ENCODE data around the gene RNF214. TPM values are rescaled to one million over a fixed set of nuclear protein-coding genes. Genes with fewer than 3 reads are reported as not detected.

Gene RNF214
- total RNA-seq, 1 donor from 2014 or later: 5.8 TPM

GRCh38 chr11:117333917-117334316 is 101.4 kb downstream of the RNF214 start:
- FAIRE-seq (no peak), DNase-seq (ENCODE audit: low read depth) (no peak)
- H3K27me3 ChIP-seq (ENCODE audit: control insufficient read depth, insufficient read depth, low read length): no peaks in the 10 kb centered on the region
- no peak for TF ChIP-seq CTCF (IDR thresholded peaks at IDR 0.05; ENCODE audit: insufficient read depth, low read length, severe bottlenecking)
- H3K36me3 ChIP-seq (ENCODE audit: control insufficient read depth, insufficient read depth, low read length): peaks cover 6% of the 10 kb centered on the region
- no peak overlapping the region for H3K4me3 ChIP-seq (ENCODE audit: low read depth, low read length)

GRCh38 chr11:117334896-117335295 is 102.4 kb downstream of the RNF214 start:
- H3K27me3 ChIP-seq (ENCODE audit: control insufficient read depth, insufficient read depth, low read length): no peaks in the 10 kb centered on the region
- no peak for FAIRE-seq
- DNase-seq (ENCODE audit: low read depth): no peak
- H3K4me3 ChIP-seq (ENCODE audit: low read depth, low read length): no peak overlapping the region
- no peak for TF ChIP-seq CTCF (IDR thresholded peaks at IDR 0.05; ENCODE audit: insufficient read depth, low read length, severe bottlenecking)
- peaks cover 6% of the 10 kb centered on the region for H3K36me3 ChIP-seq (ENCODE audit: control insufficient read depth, insufficient read depth, low read length)

- no peak for TF ChIP-seq CTCF (IDR thresholded peaks at IDR 0.05; ENCODE audit: insufficient read depth, low read length, severe bottlenecking)
- Histone ChIP-seq H3K4me3 (ENCODE audit: low read depth, low read length) (no peak overlapping the region), H3K27me3 (ENCODE audit: control insufficient read depth, insufficient read depth, low read length) (no peaks in the 10 kb centered on the region), H3K36me3 (ENCODE audit: control insufficient read depth, insufficient read depth, low read length) (peaks cover 6% of the 10 kb centered on the region)
- DNase-seq (ENCODE audit: low read depth) (no peak), FAIRE-seq (no peak)
Measured at GRCh38 chr11:117335399-117335798, 102.9 kb downstream of the RNF214 start.

Other genes starting within 250 kb of the RNF214 start
- 6.8 and 7.3 TPM in 2 replicates for gene SIK3, start 134.2 kb upstream of the RNF214 start, total RNA-seq
- gene PAFAH1B2, start 88.4 kb upstream of the RNF214 start, total RNA-seq: 148 and 226 TPM in 2 replicates
- gene SIDT2, start 53.9 kb upstream of the RNF214 start, total RNA-seq: 3.2 and 8.1 TPM in 2 replicates
- 12.4 and 91.5 TPM in 2 replicates for gene TAGLN, start 33.3 kb upstream of the RNF214 start, total RNA-seq
- gene PCSK7, start 598 bp upstream of the RNF214 start, total RNA-seq: 27.9 and 40.3 TPM in 2 replicates
- gene BACE1-AS, start 58.7 kb downstream of the RNF214 start, total RNA-seq: 1.1 and 1.5 TPM in 2 replicates
- 4.2 and 5.4 TPM in 2 replicates for gene BACE1, start 83.6 kb downstream of the RNF214 start, total RNA-seq
- gene CEP164, start 95.2 kb downstream of the RNF214 start, total RNA-seq: 20.3 and 28.3 TPM in 2 replicates